DOHH2 (cell line): ENCODE measurements around the gene SH3BP5L.

ENCODE experiments used
- H3F3A ChIP-seq: fragments of 200-600 bp; sonication (generic), shearing (Covaris generic); 2 replicates; pipeline ENCODE4 v1.6.0; 2016; ENCODE audit warnings: antibody characterized with exemption, mild to moderate bottlenecking; ENCODE audit not compliant: control insufficient read depth, insufficient read depth
- H3K27ac ChIP-seq: fragments of 200-600 bp; sonication (generic); 2 replicates; pipeline ENCODE4 v1.5.1; 2014; ENCODE audit warnings: low read depth, mild to moderate bottlenecking, low read length, moderate library complexity
- H3K27me3 ChIP-seq: fragments of 200-600 bp; sonication (generic); 2 replicates; pipeline ENCODE4 v1.6.1; 2014; ENCODE audit warnings: mild to moderate bottlenecking, low read length, mixed read lengths; ENCODE audit not compliant: control insufficient read depth
- H3K36me3 ChIP-seq: fragments of 200-600 bp; sonication (generic); 2 replicates; pipeline ENCODE4 v1.6.1; 2014; ENCODE audit warnings: mild to moderate bottlenecking, low read length, moderate library complexity, mixed read lengths; ENCODE audit not compliant: control insufficient read depth
- H3K4me1 ChIP-seq: fragments of 200-600 bp; sonication (generic); 2 replicates; pipeline ENCODE4 v1.6.1; 2014; ENCODE audit warnings: mild to moderate bottlenecking, low read length, mixed read lengths; ENCODE audit not compliant: control insufficient read depth
- H3K4me2 ChIP-seq: fragments of 200-600 bp; sonication (generic); 2 replicates; pipeline ENCODE4 v1.6.0; 2014; ENCODE audit warnings: mild to moderate bottlenecking, low read length, moderate library complexity
- H3K4me3 ChIP-seq: fragments of 200-600 bp; sonication (generic); 2 replicates; pipeline ENCODE4 v1.5.1; 2014; ENCODE audit warnings: mild to moderate bottlenecking, low read length, mixed read lengths
- H3K79me2 ChIP-seq: fragments of 200-600 bp; sonication (generic); 2 replicates; pipeline ENCODE4 v1.6.1; 2014; ENCODE audit warnings: mild to moderate bottlenecking, low read length, mixed read lengths; ENCODE audit not compliant: control insufficient read depth
- H3K9me2 ChIP-seq: fragments of 200-600 bp; sonication (generic); replicated peaks from 2 replicates; pipeline ENCODE4 v1.6.1; 2014; ENCODE audit warnings: mild to moderate bottlenecking, low read length, mixed read lengths; ENCODE audit not compliant: control insufficient read depth
- H3K9me3 ChIP-seq: fragments of 200-600 bp; sonication (generic); 2 replicates; pipeline ENCODE4 v1.6.1; 2014; ENCODE audit warnings: antibody characterized with exemption, low read length, mixed read lengths; ENCODE audit not compliant: control insufficient read depth, insufficient read depth
- H4K20me1 ChIP-seq: fragments of 200-600 bp; sonication (generic); 2 replicates; pipeline ENCODE4 v1.6.0; 2014; ENCODE audit warnings: low read depth, mild to moderate bottlenecking, antibody characterized with exemption, low read length, moderate library complexity; ENCODE audit not compliant: control insufficient read depth, insufficient read depth
- EZH2phosphoT487 ChIP-seq: fragments of 200-600 bp; sonication (generic); IDR thresholded peaks from 2 replicates; pipeline ENCODE4 v1.6.1; 2017; ENCODE audit warnings: borderline replicate concordance, mild to moderate bottlenecking, antibody characterized with exemption, low read length, moderate library complexity, mixed read lengths
- TF ChIP-seq, protein P1 (sequence below): fragments of 200-600 bp; sonication (generic); IDR thresholded peaks from one replicate; pipeline ENCODE4 v1.5.1; 2014; ENCODE audit warnings: antibody characterized with exemption, mild to moderate bottlenecking, low read depth, low read length; ENCODE audit not compliant: poor library complexity, severe bottlenecking

Gene SH3BP5L

DNA sequence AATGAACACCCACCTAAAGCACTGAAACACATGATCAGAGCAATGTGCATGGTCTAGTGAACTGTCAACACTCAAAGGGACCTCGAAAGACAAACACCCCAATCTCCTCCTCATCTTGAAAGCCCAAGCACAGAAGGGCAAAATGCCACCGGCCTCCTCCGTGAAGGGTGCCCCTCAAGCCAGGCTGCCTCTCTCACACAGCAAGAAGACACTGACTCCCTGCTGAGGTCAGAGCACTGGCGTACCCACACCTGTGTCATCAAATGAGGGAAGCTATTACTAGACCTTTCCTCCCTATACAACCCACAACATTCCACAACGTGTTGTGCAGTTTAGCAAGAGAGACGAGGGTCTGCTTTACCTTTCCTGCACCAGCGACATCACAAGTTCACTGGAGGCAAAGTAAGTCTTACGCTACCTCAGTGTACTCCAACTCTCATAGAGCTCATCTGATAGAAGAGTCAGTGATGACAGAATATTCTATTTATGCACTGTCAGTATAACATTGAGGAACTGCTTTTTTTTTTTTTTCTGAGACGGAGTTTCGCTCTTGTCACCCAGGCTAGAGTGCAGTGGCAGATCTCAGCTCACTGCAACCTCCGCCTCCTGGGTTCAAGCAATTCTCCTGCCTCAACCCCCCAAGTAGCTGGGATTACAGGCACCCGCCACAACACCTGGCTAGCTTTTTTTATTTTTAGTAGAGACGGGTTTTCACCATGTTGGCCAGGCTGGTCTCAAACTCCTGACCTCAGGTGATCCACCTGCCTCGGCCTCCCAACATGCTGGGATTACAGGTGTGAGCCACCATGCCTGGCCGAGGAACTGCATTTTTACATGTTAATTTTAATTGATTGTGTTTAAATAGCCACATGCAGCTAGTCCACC lies 3.3 kb downstream of the SH3BP5L start:
- no peaks in the 10 kb centered on the region for H3F3A ChIP-seq
- TF ChIP-seq, protein P1, sequence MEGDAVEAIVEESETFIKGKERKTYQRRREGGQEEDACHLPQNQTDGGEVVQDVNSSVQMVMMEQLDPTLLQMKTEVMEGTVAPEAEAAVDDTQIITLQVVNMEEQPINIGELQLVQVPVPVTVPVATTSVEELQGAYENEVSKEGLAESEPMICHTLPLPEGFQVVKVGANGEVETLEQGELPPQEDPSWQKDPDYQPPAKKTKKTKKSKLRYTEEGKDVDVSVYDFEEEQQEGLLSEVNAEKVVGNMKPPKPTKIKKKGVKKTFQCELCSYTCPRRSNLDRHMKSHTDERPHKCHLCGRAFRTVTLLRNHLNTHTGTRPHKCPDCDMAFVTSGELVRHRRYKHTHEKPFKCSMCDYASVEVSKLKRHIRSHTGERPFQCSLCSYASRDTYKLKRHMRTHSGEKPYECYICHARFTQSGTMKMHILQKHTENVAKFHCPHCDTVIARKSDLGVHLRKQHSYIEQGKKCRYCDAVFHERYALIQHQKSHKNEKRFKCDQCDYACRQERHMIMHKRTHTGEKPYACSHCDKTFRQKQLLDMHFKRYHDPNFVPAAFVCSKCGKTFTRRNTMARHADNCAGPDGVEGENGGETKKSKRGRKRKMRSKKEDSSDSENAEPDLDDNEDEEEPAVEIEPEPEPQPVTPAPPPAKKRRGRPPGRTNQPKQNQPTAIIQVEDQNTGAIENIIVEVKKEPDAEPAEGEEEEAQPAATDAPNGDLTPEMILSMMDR, result no peak
- TF ChIP-seq EZH2phosphoT487, result no peak
- no peaks in the 10 kb centered on the region for H3K9me3 ChIP-seq
- H3K9me2 ChIP-seq, result no peaks in the 10 kb centered on the region
- no peak overlapping the region for H3K27ac ChIP-seq
- peak overlapping the region; percentile 52 for H3K4me3 ChIP-seq
- peaks cover 58% of the 10 kb centered on the region for H3K4me1 ChIP-seq
- H4K20me1 ChIP-seq, result peaks cover 8% of the 10 kb centered on the region; the same call in 1 of the 2 replicates
- H3K79me2 ChIP-seq, result peaks cover 65% of the 10 kb centered on the region
- no peaks in the 10 kb centered on the region for H3K27me3 ChIP-seq
- H3K4me2 ChIP-seq, result peak overlapping the region; percentile 94
- H3K36me3 ChIP-seq, result peaks cover 49% of the 10 kb centered on the region

DNA sequence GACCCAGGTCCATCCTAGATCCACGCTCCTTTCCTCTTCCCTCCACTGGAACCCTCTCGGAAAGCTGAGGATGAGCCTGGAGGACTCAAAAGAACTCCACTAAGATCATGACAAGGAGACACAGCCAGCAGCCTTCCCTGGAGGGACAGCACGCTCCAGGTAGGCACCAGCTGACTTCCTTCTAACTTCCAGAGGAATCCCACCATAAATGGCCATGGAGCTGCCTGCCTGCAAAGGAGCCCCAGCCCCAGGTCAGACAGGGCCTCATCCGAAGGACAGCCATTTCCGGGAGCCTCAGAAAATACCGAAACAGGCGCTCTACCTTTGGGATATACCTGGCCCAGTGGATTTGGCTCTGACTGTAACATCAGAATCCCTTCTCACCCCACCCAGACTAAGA lies 4.1 kb downstream of the SH3BP5L start:
- Histone ChIP-seq H4K20me1 (peaks cover 8% of the 10 kb centered on the region; the same call in 1 of the 2 replicates), H3K9me2 (no peaks in the 10 kb centered on the region), H3F3A (no peaks in the 10 kb centered on the region), H3K36me3 (peaks cover 51% of the 10 kb centered on the region), H3K27me3 (no peaks in the 10 kb centered on the region), H3K4me2 (peak overlapping the region; percentile 94), H3K79me2 (peaks cover 65% of the 10 kb centered on the region), H3K27ac (no peak overlapping the region), H3K4me1 (peaks cover 50% of the 10 kb centered on the region), H3K4me3 (peak overlapping the region; percentile 52), H3K9me3 (no peaks in the 10 kb centered on the region)
- TF ChIP-seq EZH2phosphoT487, result no peak
- TF ChIP-seq, protein P1, result no peak

DNA sequence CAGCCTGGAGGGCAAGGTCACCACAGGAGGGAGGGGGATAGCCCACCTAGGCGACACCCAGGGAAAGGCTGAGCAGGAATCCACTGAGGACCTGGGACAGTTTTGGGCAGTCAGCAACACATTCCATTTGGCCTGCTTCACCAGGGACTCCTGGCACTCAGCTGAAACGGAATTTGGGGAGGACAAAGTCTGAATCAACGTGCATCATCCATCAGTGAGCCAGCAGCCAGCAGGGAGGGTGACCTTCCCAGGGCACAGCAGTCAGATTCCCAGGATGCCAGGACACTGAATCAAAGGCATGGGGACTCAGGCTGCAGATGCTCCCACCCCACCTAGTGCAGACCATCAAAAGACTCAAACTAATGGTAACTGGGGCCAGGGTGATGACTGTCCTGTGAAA lies 4.6 kb downstream of the SH3BP5L start:
- Histone ChIP-seq H3K36me3 (peaks cover 54% of the 10 kb centered on the region), H3K27me3 (no peaks in the 10 kb centered on the region), H3K27ac (no peak overlapping the region), H3K4me3 (no peak overlapping the region), H4K20me1 (peaks cover 8% of the 10 kb centered on the region; the same call in 1 of the 2 replicates), H3K79me2 (peaks cover 65% of the 10 kb centered on the region), H3K4me2 (no peak overlapping the region), H3F3A (no peaks in the 10 kb centered on the region), H3K4me1 (peaks cover 50% of the 10 kb centered on the region), H3K9me3 (no peaks in the 10 kb centered on the region), H3K9me2 (no peaks in the 10 kb centered on the region)
- TF ChIP-seq, protein P1, result no peak
- TF ChIP-seq EZH2phosphoT487, result no peak
